Upper lobe of left lung (tissue), 6 donors: Measurements from ENCODE around the gene SPTLC3. TPM values are rescaled to one million over a fixed set of nuclear protein-coding genes. Genes with fewer than 3 reads are reported as not detected.

Source experiments
- ATAC-seq, 2 donors: fragments of 200-7000 bp; cut with Tn5 transposase; one replicate each; pipeline ENCODE4 v1.9.1; 2022; ENCODE audit warnings: mild to moderate bottlenecking in 2 of 2, moderate library complexity in 2 of 2; ENCODE audit not compliant: low FRiP score in 2 of 2
- DNase-seq, 2 donors: peaks; one replicate each; pipeline ENCODE4 v3.0.0-alpha.2; 2019 to 2020
- H3K27ac ChIP-seq, 4 donors: fragments of 200-600 bp; sonication (generic); one replicate each; pipeline ENCODE4 v1.5.1; 2016 to 2019
- H3K27me3 ChIP-seq, 4 donors: fragments of 200-600 bp; sonication (generic); one replicate each; pipeline ENCODE4 v1.5.1; 2017 to 2019
- H3K36me3 ChIP-seq, 4 donors: fragments of 200-600 bp; sonication (generic); one replicate each; pipeline ENCODE4 v1.5.1; 2016 to 2019
- H3K4me1 ChIP-seq, 4 donors: fragments of 200-600 bp; sonication (generic); one replicate each; pipeline ENCODE4 v1.5.1; 2018 to 2019
- H3K4me3 ChIP-seq, 4 donors: fragments of 200-600 bp; sonication (generic); one replicate each; pipeline ENCODE4 v1.5.1; 2017 to 2019; ENCODE audit warnings: mild to moderate bottlenecking in 2 of 4, moderate library complexity in 1 of 4
- H3K9me3 ChIP-seq, 4 donors: fragments of 200-600 bp; sonication (generic); one replicate each; pipeline ENCODE4 v1.5.1; 2018 to 2019
- CTCF ChIP-seq, 6 experiments: fragments of 450-650 bp in 4 of 6; fragments of 200-600 bp in 2 of 6; sonication (generic) in 2 of 6; IDR thresholded peaks; one replicate each; pipeline ENCODE4 v1.5.1; 2016 to 2019; ENCODE audit warnings: antibody characterized with exemption in 6 of 6
- EP300 ChIP-seq, 4 donors: sonication (generic); formaldehyde crosslinking; IDR thresholded peaks; one replicate each; pipeline ENCODE4 v1.5.1; 2017; ENCODE audit warnings: antibody characterized with exemption in 4 of 4, control low read depth in 2 of 4
- POLR2A ChIP-seq, 4 donors: fragments of 450-650 bp; IDR thresholded peaks; one replicate each; pipeline ENCODE4 v1.5.1; 2016 to 2017; ENCODE audit warnings: antibody characterized with exemption in 4 of 4, mild to moderate bottlenecking in 2 of 4
- POLR2AphosphoS5 ChIP-seq, 2 donors: sonication (generic); formaldehyde crosslinking; IDR thresholded peaks; one replicate each; pipeline ENCODE4 v1.5.1; 2017; ENCODE audit warnings: antibody characterized with exemption in 2 of 2
- WGBS, 2 donors: methylation state at CpG; one replicate each; pipeline ENCODE4 v1.1.5; 2017 to 2018; 5-methylcytosine and 5-hydroxymethylcytosine counted together
- total RNA-seq, 6 donors: library from RNA; depleted of rRNA in 4 of 6; stranded (reverse); fragments of >200 nt in 4 of 6; gene quantifications; one replicate each; pipeline versions ENCODE4 v1.1.0 to v1.2.1, GENCODE V29; 2016 to 2021
- donor health status: DM: no; HTN: no; CAD: no; lungs with moderate emphysema.
- donor health status: DM: no; HTN: yes; CAD: no; lungs with severe emphysema.

The SPTLC3 gene
- total RNA-seq, 6 donors from 2014 or later: 9.0 to 21.7 (median 15.8) TPM

- H3K27me3 ChIP-seq: no peaks in the 10 kb centered on the region
- no peaks in the 10 kb centered on the region for H3K9me3 ChIP-seq
- DNase-seq (no peak), ATAC-seq (no peak)
- H3K4me1 ChIP-seq: peaks cover 16 to 27% (median 17%) of the 10 kb centered on the region in 4 donors
- H3K36me3 ChIP-seq: no peaks in the 10 kb centered on the region
- no peak overlapping the region for H3K4me3 ChIP-seq
- no peak overlapping the region for H3K27ac ChIP-seq
- TF ChIP-seq POLR2AphosphoS5 (IDR thresholded peaks at IDR 0.05) (no peak), EP300 (IDR thresholded peaks at IDR 0.05) (no peak), POLR2A (IDR thresholded peaks at IDR 0.05) (no peak), CTCF (IDR thresholded peaks at IDR 0.05) (no peak)
- WGBS, 2 donors: 30 to 33% methylated on average over 1 of the region's 1 CpG
Observed at GRCh38 chr20:13012886-13013285, 4.1 kb downstream of the SPTLC3 start.

- no peaks in the 10 kb centered on the region for H3K9me3 ChIP-seq
- H3K4me3 ChIP-seq: no peak overlapping the region
- H3K36me3 ChIP-seq: no peaks in the 10 kb centered on the region
- H3K4me1 ChIP-seq: peaks cover 16 to 27% (median 17%) of the 10 kb centered on the region in 4 donors
- WGBS, 2 donors: 81 to 92% methylated on average over 1 of the region's 1 CpG
- H3K27me3 ChIP-seq: no peaks in the 10 kb centered on the region
- no peak for DNase-seq
- no peak for ATAC-seq
- H3K27ac ChIP-seq: no peak overlapping the region
- TF ChIP-seq POLR2A (IDR thresholded peaks at IDR 0.05) (no peak), CTCF (IDR thresholded peaks at IDR 0.05) (no peak), EP300 (IDR thresholded peaks at IDR 0.05) (no peak), POLR2AphosphoS5 (IDR thresholded peaks at IDR 0.05) (no peak)
Observed at GRCh38 chr20:13013411-13013810, 4.6 kb downstream of the SPTLC3 start.

- H3K27me3 ChIP-seq: no peaks in the 10 kb centered on the region
- peaks cover 5 to 10% (median 7%) of the 10 kb centered on the region in 4 donors for H3K4me1 ChIP-seq
- no peak for DNase-seq
- no peak overlapping the region for H3K4me3 ChIP-seq
- peaks cover 0 to 8% (median 2%) of the 10 kb centered on the region in 4 donors for H3K9me3 ChIP-seq
- 47 to 56% methylated on average over 1 of the region's 1 CpG for WGBS, 2 donors
- H3K27ac ChIP-seq: no peak overlapping the region
- no peak for TF ChIP-seq CTCF (IDR thresholded peaks at IDR 0.05)
- TF ChIP-seq POLR2AphosphoS5 (IDR thresholded peaks at IDR 0.05): no peak
- TF ChIP-seq POLR2A (IDR thresholded peaks at IDR 0.05): no peak
- no peak for ATAC-seq
- H3K36me3 ChIP-seq: no peaks in the 10 kb centered on the region
Observed at GRCh38 chr20:13017235-13017634, 8.5 kb downstream of the SPTLC3 start.

- Histone ChIP-seq H3K27me3 (no peaks in the 10 kb centered on the region), H3K4me1 (peaks cover 0 to 4% (median under 1%) of the 10 kb centered on the region in 4 donors), H3K36me3 (no peaks in the 10 kb centered on the region), H3K9me3 (peaks cover 0 to 14% (median 2%) of the 10 kb centered on the region in 4 donors), H3K27ac (no peak overlapping the region), H3K4me3 (no peak overlapping the region)
- TF ChIP-seq EP300 (IDR thresholded peaks at IDR 0.05) (no peak), CTCF (IDR thresholded peaks at IDR 0.05) (no peak), POLR2A (IDR thresholded peaks at IDR 0.05) (no peak)
- WGBS, 2 donors: 47 to 49% methylated on average over 2 of the region's 2 CpGs
- DNase-seq (no peak), ATAC-seq (no peak)
Observed at GRCh38 chr20:13017883-13018535, 9.2 kb downstream of the SPTLC3 start.
